OCI-LY1 (cell line): Measurements from ENCODE around the gene TM4SF1.

ENCODE experiments used
- CTCF ChIP-seq: fragments of 200-600 bp; sonication (generic), shearing (Covaris generic); IDR thresholded peaks from 2 replicates; pipeline ENCODE4 v1.5.1; 2017; ENCODE audit warnings: mild to moderate bottlenecking, antibody characterized with exemption, low read length, moderate library complexity, mixed read lengths
- EZH2 ChIP-seq: fragments of 200-600 bp; sonication (generic), shearing (Covaris generic); IDR thresholded peaks from 2 replicates; pipeline ENCODE4 v1.8.0; 2017; ENCODE audit warnings: borderline replicate concordance, mixed run types, mild to moderate bottlenecking, antibody characterized with exemption, low read length, moderate library complexity, mixed read lengths

GRCh38 chr3:149378478-149379309, 1.2 kb upstream of the TM4SF1 start:
- TF ChIP-seq CTCF (no peak), EZH2 (no peak)
